A673 (cell line): ENCODE data around the gene GRIN3A. TPM values are rescaled to one million over a fixed set of nuclear protein-coding genes. Genes with fewer than 3 reads are reported as not detected.
"Not testable (repeated sequence)": the region's sequence is repeated elsewhere in the genome, so short reads cannot be mapped to it uniquely, and the experiment has no call there.

Experiments used
- BruUV-seq: library from RNA; stranded (reverse); fragments of 400-500 nt; replicated peaks from 2 replicates; lab custom pipeline; 2021; lab: Mats Ljungman, UMichigan
- CTCF ChIA-PET: fragments of 300-600 bp; sonication (Branson Sonifier 250); formaldehyde crosslinking; loops from one replicate; lab custom pipeline; 2022; ENCODE audit warnings: antibody characterized with exemption; lab: Charles Lee
- POLR2A ChIA-PET: fragments of 300-600 bp; sonication (Branson Sonifier 250); formaldehyde crosslinking; loops from one replicate; lab custom pipeline; 2022; ENCODE audit warnings: antibody characterized with exemption; ENCODE audit not compliant: low non-redundant PET; lab: Charles Lee
- DNase-seq: peaks from one replicate; pipeline ENCODE4 v3.0.0-alpha.2; 2015; ENCODE audit warnings: low spot score
- H3K27ac ChIP-seq: fragments of 200-600 bp; sonication (generic); 2 replicates; pipeline ENCODE4 v1.5.1; 2016; ENCODE audit warnings: mixed run types, low read depth, mild to moderate bottlenecking, mixed read lengths, antibody characterized with exemption, low read length; ENCODE audit not compliant: poor library complexity, severe bottlenecking
- H3K27me3 ChIP-seq: fragments of 200-600 bp; sonication (generic); replicated peaks from 2 replicates; pipeline ENCODE4 v1.6.1; 2017; ENCODE audit warnings: mixed run types, low read depth, mild to moderate bottlenecking, mixed read lengths, antibody characterized with exemption, low read length; ENCODE audit not compliant: insufficient read depth, poor library complexity
- H3K36me3 ChIP-seq: fragments of 200-600 bp; sonication (generic); 2 replicates; pipeline ENCODE4 v1.6.1; 2016; ENCODE audit warnings: mixed run types, mild to moderate bottlenecking, mixed read lengths, antibody characterized with exemption, low read length; ENCODE audit not compliant: insufficient read depth, poor library complexity, severe bottlenecking
- H3K4me1 ChIP-seq: fragments of 200-600 bp; sonication (generic); 2 replicates; pipeline ENCODE4 v1.6.1; 2017; ENCODE audit warnings: mixed run types, mild to moderate bottlenecking, mixed read lengths, antibody characterized with exemption, low read length; ENCODE audit not compliant: insufficient read depth, poor library complexity, severe bottlenecking
- H3K4me3 ChIP-seq: fragments of 200-600 bp; sonication (generic); 2 replicates; pipeline ENCODE4 v1.5.1; 2016; ENCODE audit warnings: low read depth, mixed run types, mild to moderate bottlenecking, mixed read lengths, low read length; ENCODE audit not compliant: poor library complexity, severe bottlenecking
- H3K9me3 ChIP-seq: fragments of 200-600 bp; sonication (generic); 2 replicates; pipeline ENCODE4 v1.6.1; 2016; ENCODE audit warnings: mixed run types, low read depth, mild to moderate bottlenecking, mixed read lengths, antibody characterized with exemption, low read length; ENCODE audit not compliant: poor library complexity, severe bottlenecking
- EZH2 ChIP-seq: fragments of 200-600 bp; sonication (generic); IDR thresholded peaks from 2 replicates; pipeline ENCODE4 v1.6.1; 2017; ENCODE audit warnings: borderline replicate concordance, low read depth, mild to moderate bottlenecking, mixed read lengths, antibody characterized with exemption, low read length; ENCODE audit not compliant: poor library complexity, severe bottlenecking
- intact Hi-C: fragments of 100-400 bp; cut with micrococcal nuclease; formaldehyde crosslinking; loops from one replicate; pipeline ENCODE4 v1.10.0; 2022; ENCODE audit not compliant: unreplicated experiment
- total RNA-seq: library from RNA; stranded (reverse); gene quantifications from 2 replicates; pipeline ENCODE4 v1.2.3, GENCODE V29; 2021
- TF ChIP-seq, protein P1 (sequence below): fragments of 300-800, 200-600 bp; sonication (generic); conservative IDR thresholded peaks from 2 replicates; pipeline ENCODE4 v1.5.1; 2017; ENCODE audit warnings: low read depth, mild to moderate bottlenecking, antibody characterized with exemption, low read length, moderate library complexity, mixed read lengths

Gene GRIN3A
- total RNA-seq, 1 experiment from 2014 or later: not detected

DNA sequence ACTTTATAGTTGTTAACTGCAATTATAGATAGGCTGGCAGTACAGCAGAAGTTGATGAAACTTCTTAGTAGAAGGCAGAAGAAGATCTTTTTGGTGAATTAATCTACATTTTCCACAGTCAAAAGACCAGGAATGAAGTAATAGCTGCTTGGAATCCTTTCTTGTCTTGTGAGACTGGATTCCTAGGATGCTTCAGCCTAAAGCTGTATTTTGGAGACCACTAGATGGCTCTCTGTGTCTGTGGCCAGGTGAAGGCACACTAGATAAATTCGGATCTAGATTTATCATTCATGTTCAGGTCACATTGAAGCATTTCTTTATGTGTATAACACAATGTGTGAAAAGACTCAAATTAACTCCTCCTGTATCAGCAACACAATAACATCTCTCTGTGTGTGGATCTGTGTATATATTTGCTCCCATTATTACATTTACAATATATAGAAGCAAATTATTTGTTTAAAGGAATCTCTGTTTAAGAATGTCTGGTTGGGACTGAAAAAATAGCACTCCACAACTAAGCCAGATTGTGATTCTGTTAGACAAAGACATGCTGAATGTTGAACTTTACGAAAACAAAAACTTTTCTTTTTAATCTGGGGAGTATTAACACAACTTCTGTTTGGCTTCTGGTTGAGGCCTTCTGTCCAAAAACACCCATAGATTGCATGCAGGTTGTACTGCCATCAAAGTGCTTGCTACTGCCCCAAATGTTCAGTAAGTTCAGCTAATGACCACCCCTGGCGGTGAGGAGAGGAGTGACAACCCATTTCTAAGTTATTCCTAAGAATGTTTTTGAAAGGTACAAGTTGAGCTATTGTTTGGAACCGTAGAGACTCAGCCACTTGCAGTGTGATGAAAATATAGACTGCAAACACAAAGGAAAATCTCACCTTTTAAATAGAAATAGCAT lies 10.6 kb downstream of the GRIN3A start:
- DNase-seq: peak; percentile 32
- BruUV-seq: no TSS peak
- H3K9me3 ChIP-seq: no peaks in the 10 kb centered on the region
- ChIA-PET CTCF (no interaction called here), POLR2A (no interaction called here)
- no peaks in the 10 kb centered on the region for H3K36me3 ChIP-seq
- H3K27ac ChIP-seq: no peak overlapping the region
- intact Hi-C loops: no loop called here
- H3K27me3 ChIP-seq: peaks cover 19% of the 10 kb centered on the region
- no peak overlapping the region for H3K4me3 ChIP-seq
- TF ChIP-seq, protein P1, sequence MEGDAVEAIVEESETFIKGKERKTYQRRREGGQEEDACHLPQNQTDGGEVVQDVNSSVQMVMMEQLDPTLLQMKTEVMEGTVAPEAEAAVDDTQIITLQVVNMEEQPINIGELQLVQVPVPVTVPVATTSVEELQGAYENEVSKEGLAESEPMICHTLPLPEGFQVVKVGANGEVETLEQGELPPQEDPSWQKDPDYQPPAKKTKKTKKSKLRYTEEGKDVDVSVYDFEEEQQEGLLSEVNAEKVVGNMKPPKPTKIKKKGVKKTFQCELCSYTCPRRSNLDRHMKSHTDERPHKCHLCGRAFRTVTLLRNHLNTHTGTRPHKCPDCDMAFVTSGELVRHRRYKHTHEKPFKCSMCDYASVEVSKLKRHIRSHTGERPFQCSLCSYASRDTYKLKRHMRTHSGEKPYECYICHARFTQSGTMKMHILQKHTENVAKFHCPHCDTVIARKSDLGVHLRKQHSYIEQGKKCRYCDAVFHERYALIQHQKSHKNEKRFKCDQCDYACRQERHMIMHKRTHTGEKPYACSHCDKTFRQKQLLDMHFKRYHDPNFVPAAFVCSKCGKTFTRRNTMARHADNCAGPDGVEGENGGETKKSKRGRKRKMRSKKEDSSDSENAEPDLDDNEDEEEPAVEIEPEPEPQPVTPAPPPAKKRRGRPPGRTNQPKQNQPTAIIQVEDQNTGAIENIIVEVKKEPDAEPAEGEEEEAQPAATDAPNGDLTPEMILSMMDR: peak; percentile 56
- TF ChIP-seq EZH2: no peak
- no peaks in the 10 kb centered on the region for H3K4me1 ChIP-seq

DNA sequence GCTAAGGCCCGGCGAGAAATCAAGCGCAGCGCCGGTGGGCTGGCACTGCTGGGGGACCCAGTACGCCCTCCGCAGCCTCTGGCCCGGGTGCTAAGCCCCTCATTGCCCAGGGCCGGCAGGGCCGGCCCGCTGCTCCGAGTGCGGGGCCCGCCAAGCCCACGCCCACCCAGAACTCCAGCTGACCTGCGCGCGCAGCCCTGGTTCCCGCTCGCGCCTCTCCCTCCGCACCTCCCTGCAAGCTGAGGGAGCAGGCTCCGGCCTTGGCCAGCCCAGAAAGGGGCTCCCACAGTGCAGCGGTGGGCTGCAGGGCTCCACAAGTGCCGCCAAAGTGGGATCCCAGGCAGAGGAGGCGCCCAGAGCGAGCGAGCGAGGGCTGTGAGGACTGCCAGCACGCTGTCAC lies 14.2 kb downstream of the GRIN3A start:
- H3K27ac ChIP-seq, BruUV-seq, CTCF ChIA-PET, H3K36me3 ChIP-seq, POLR2A ChIA-PET, H3K4me3 ChIP-seq, intact Hi-C loops, H3K9me3 ChIP-seq, DNase-seq, H3K27me3 ChIP-seq, H3K4me1 ChIP-seq: not testable (repeated sequence)

DNA sequence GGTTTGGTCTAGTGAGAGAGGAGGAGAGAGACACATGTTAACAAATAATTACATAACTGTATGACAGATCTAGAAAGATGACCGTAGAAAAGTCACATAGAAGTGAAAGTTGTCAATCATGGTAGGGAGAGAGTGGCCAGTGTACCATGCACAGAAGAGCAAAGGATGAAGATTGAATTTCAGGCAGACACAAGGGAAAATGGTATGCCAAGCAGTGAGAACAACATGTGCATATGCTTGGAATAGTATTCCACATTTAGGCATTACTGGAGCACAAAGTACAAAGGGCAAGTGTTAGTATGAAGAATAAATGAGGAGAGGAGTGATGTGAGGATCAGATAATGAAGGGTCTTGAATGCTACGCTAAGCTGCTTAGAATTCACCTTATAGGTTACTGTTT lies 20.3 kb downstream of the GRIN3A start:
- no TSS peak for BruUV-seq

More for the DNA sequence above, 20.3 kb downstream of the GRIN3A start:
- H3K27me3 ChIP-seq: peaks cover 29% of the 10 kb centered on the region
- intact Hi-C loops: no loop called here
- ChIA-PET POLR2A (no interaction called here), CTCF (no interaction called here)
- no peak for TF ChIP-seq EZH2
- TF ChIP-seq, protein P1: no peak
- no peak overlapping the region for H3K4me3 ChIP-seq
- no peak overlapping the region for H3K27ac ChIP-seq
- H3K4me1 ChIP-seq: no peaks in the 10 kb centered on the region
- DNase-seq: no peak
- no peaks in the 10 kb centered on the region for H3K36me3 ChIP-seq
- H3K9me3 ChIP-seq: no peaks in the 10 kb centered on the region
